Hepatocyte (in vitro differentiated cells): ENCODE results near the gene BAG5. TPM values are rescaled to one million over a fixed set of nuclear protein-coding genes. Genes with fewer than 3 reads are reported as not detected.

ENCODE experiments used
- DNase-seq: peaks from one replicate; pipeline ENCODE4 v3.0.0-alpha.2; 2016; ENCODE audit warnings: low spot score
- H2AFZ ChIP-seq: fragments of 200-600 bp; sonication (generic); 2 replicates; pipeline ENCODE4 v1.6.0; 2016; ENCODE audit warnings: antibody characterized with exemption, mild to moderate bottlenecking
- H3K27ac ChIP-seq: fragments of 200-600 bp; sonication (generic); 2 replicates; pipeline ENCODE4 v1.5.1; 2016; ENCODE audit warnings: mild to moderate bottlenecking
- H3K27me3 ChIP-seq: fragments of 200-600 bp; sonication (generic); 2 replicates; pipeline ENCODE4 v1.6.1; 2016
- H3K36me3 ChIP-seq: fragments of 200-600 bp; sonication (generic); replicated peaks from 2 replicates; pipeline ENCODE4 v1.5.1; 2016; ENCODE audit warnings: low read depth; ENCODE audit not compliant: insufficient read depth
- H3K4me1 ChIP-seq: fragments of 200-600 bp; sonication (generic); 2 replicates; pipeline ENCODE4 v1.5.1; 2016; ENCODE audit warnings: mild to moderate bottlenecking, moderate library complexity; ENCODE audit not compliant: insufficient read depth
- H3K4me2 ChIP-seq: fragments of 200-600 bp; sonication (generic); 2 replicates; pipeline ENCODE4 v1.6.0; 2016
- H3K4me3 ChIP-seq: fragments of 200-600 bp; sonication (generic); 2 replicates; pipeline ENCODE4 v1.5.1; 2016; ENCODE audit warnings: mild to moderate bottlenecking
- H3K79me2 ChIP-seq: fragments of 200-600 bp; sonication (generic); 2 replicates; pipeline ENCODE4 v1.6.0; 2017; ENCODE audit warnings: mild to moderate bottlenecking
- H3K9me2 ChIP-seq: fragments of 200-600 bp; sonication (generic); replicated peaks from 2 replicates; pipeline ENCODE4 v1.6.0; 2017; ENCODE audit warnings: mild to moderate bottlenecking; ENCODE audit not compliant: insufficient read depth
- H3K9me3 ChIP-seq: fragments of 200-600 bp; sonication (generic); 2 replicates; pipeline ENCODE4 v1.5.1; 2016; ENCODE audit warnings: low read depth, mild to moderate bottlenecking
- H4K20me1 ChIP-seq: fragments of 200-600 bp; sonication (generic); 2 replicates; pipeline ENCODE4 v1.6.0; 2016; ENCODE audit warnings: mild to moderate bottlenecking; ENCODE audit not compliant: insufficient read depth, poor library complexity, severe bottlenecking
- CTCF ChIP-seq: fragments of 200-600 bp; sonication (generic); IDR thresholded peaks from 2 replicates; pipeline ENCODE4 v1.5.1; 2016; ENCODE audit warnings: antibody characterized with exemption, mild to moderate bottlenecking; ENCODE audit not compliant: poor library complexity
- EZH2 ChIP-seq: fragments of 200-600 bp; sonication (generic); IDR thresholded peaks from 2 replicates; pipeline ENCODE4 v1.6.1; 2016; ENCODE audit warnings: antibody characterized with exemption, mild to moderate bottlenecking, borderline replicate concordance
- EZH2phosphoT487 ChIP-seq: fragments of 200-600 bp; sonication (generic); IDR thresholded peaks from one replicate; pipeline ENCODE4 v1.6.1; 2018; ENCODE audit warnings: antibody characterized with exemption, mild to moderate bottlenecking, low read depth, moderate library complexity; ENCODE audit not compliant: unreplicated experiment, severe bottlenecking
- WGBS: methylation state at CpG from one replicate; pipeline ENCODE4 v1.1.6; 2016; ENCODE audit warnings: low lambda C conversion rate; ENCODE audit errors: missing lambda C conversion rate; 5-methylcytosine and 5-hydroxymethylcytosine counted together
- polyA plus RNA-seq: library from polyadenylated mRNA; unstranded; fragments of >200 nt; fragmentation: Nextera tagmentation; extraction: Ambion mirVana; gene quantifications from 2 replicates; pipeline ENCODE4 v1.2.1, GENCODE V29; 2016
- total RNA-seq: library from RNA; depleted of rRNA; stranded (reverse); fragments of >200 nt; gene quantifications from 2 replicates; pipeline ENCODE4 v1.2.3, GENCODE V29; 2014

BAG5 gene
- total and polyA plus RNA-seq, 2 experiments from 2014 or later, result 13.9 to 27.4 TPM

DNA sequence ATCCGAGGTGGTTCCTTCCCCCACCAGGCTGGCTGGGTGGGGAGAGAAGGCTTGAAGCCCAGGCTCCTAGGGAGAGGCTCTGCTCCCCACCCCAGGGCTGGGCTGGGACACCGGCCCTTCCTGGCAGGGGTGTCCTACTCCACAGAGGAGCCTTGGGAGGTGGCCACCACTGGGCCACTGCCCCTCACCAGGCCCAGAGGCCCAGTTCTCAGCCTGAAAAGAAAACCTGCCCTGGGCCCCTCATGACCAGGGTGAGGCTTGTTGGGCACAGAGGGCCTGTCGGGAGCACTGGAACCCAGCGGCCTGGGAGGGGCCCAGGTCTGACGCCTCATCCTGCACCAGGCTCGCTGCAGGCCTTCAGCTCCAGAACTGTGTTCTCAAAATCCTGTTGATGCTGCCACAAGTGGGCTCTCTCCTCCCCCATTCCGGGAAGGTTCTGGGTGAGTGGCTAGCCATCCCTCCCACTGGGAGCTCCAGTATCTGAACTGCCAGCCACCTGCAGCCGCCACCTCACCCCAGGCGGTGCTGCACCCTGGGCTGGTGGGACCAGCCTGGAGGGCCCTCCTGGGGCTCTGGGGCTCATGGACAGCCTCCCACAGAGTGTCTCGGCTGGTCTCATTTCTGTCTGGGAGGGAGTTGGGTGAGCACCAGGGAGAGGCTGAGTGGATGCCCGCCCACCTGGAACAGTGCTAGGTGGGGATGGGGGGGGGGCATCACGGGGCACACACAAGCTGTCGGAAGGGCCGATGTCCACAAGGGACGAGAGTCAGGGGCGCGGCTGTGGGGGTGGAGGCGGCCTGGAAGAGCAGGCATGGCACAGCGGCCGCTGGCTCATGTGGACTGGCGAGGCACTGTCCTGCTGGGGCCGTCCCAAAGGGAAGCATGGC lies 11.8 kb downstream of the BAG5 start:
- Histone ChIP-seq H2AFZ (no peak overlapping the region), H3K4me1 (no peaks in the 10 kb centered on the region), H3K27ac (no peak overlapping the region), H3K9me3 (no peaks in the 10 kb centered on the region), H3K79me2 (peaks cover 8% of the 10 kb centered on the region), H3K27me3 (no peaks in the 10 kb centered on the region), H3K4me2 (no peak overlapping the region), H4K20me1 (no peaks in the 10 kb centered on the region), H3K9me2 (no peaks in the 10 kb centered on the region), H3K36me3 (no peaks in the 10 kb centered on the region), H3K4me3 (no peak overlapping the region)
- no peak for DNase-seq
- TF ChIP-seq EZH2phosphoT487, result no peak
- no peak for TF ChIP-seq CTCF
- no peak for TF ChIP-seq EZH2
- 90% methylated on average over 22 of the region's 22 CpGs for WGBS

- whole genome bisulfite sequencing, result 91% methylated on average over 25 of the region's 30 CpGs
- Histone ChIP-seq H3K4me2 (no peak overlapping the region), H3K36me3 (no peaks in the 10 kb centered on the region), H3K9me2 (no peaks in the 10 kb centered on the region), H3K27ac (no peak overlapping the region), H2AFZ (no peak overlapping the region), H3K4me1 (no peaks in the 10 kb centered on the region), H3K27me3 (no peaks in the 10 kb centered on the region), H4K20me1 (no peaks in the 10 kb centered on the region), H3K79me2 (peaks cover under 1% of the 10 kb centered on the region), H3K4me3 (no peak overlapping the region), H3K9me3 (no peaks in the 10 kb centered on the region)
- TF ChIP-seq EZH2phosphoT487 (no peak), CTCF (no peak), EZH2 (no peak)
- DNase-seq, result no peak
Observed at GRCh38 chr14:103549361-103550311, 12.8 kb downstream of the BAG5 start.

GRCh38 chr14:103548463-103549351 lies 13.8 kb downstream of the BAG5 start:
- Histone ChIP-seq H3K27me3 (no peaks in the 10 kb centered on the region), H3K9me2 (no peaks in the 10 kb centered on the region), H3K9me3 (no peaks in the 10 kb centered on the region), H3K36me3 (no peaks in the 10 kb centered on the region), H3K4me3 (no peak overlapping the region), H3K27ac (no peak overlapping the region), H3K4me1 (no peaks in the 10 kb centered on the region), H3K79me2 (no peaks in the 10 kb centered on the region), H4K20me1 (no peaks in the 10 kb centered on the region), H3K4me2 (no peak overlapping the region), H2AFZ (no peak overlapping the region)
- WGBS, result 88% methylated on average over 26 of the region's 27 CpGs
- DNase-seq, result no peak
- TF ChIP-seq CTCF (no peak), EZH2 (no peak), EZH2phosphoT487 (no peak)
